ENCODE measurements around the gene MORN3. TPM values are rescaled to one million over a fixed set of nuclear protein-coding genes. Genes with fewer than 3 reads are reported as not detected.
"Not testable (repeated sequence)": the region's sequence is repeated elsewhere in the genome, so short reads cannot be mapped to it uniquely, and the experiment has no call there.

Gene MORN3
- total RNA-seq, 4 donors from 2014 or later = 1.5 to 4.5 (median 2.6) TPM

- Histone ChIP-seq H3K9me3 (no peaks in the 10 kb centered on the region), H3K4me3 (no peak overlapping the region), H3K27ac (no peak overlapping the region), H3K4me1 (peaks cover 3% of the 10 kb centered on the region), H3K27me3 (no peaks in the 10 kb centered on the region), H3K36me3 (no peaks in the 10 kb centered on the region)
- no peak for TF ChIP-seq POLR2A (IDR thresholded peaks at IDR 0.05)
- TF ChIP-seq, protein P1, sequence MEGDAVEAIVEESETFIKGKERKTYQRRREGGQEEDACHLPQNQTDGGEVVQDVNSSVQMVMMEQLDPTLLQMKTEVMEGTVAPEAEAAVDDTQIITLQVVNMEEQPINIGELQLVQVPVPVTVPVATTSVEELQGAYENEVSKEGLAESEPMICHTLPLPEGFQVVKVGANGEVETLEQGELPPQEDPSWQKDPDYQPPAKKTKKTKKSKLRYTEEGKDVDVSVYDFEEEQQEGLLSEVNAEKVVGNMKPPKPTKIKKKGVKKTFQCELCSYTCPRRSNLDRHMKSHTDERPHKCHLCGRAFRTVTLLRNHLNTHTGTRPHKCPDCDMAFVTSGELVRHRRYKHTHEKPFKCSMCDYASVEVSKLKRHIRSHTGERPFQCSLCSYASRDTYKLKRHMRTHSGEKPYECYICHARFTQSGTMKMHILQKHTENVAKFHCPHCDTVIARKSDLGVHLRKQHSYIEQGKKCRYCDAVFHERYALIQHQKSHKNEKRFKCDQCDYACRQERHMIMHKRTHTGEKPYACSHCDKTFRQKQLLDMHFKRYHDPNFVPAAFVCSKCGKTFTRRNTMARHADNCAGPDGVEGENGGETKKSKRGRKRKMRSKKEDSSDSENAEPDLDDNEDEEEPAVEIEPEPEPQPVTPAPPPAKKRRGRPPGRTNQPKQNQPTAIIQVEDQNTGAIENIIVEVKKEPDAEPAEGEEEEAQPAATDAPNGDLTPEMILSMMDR (IDR thresholded peaks at IDR 0.05) = peak in 1 of 2 donors; percentile 77
- no peak for TF ChIP-seq POLR2AphosphoS5 (IDR thresholded peaks at IDR 0.05)
- TF ChIP-seq EP300 (IDR thresholded peaks at IDR 0.05) = no peak
- no peak for DNase-seq (ENCODE audit: low spot score in 2 of 2)
- 43% methylated on average over 9 of the region's 9 CpGs for WGBS
These were observed 27.7 kb upstream of the MORN3 start for GRCh38 chr12:121697093-121697698.

- Histone ChIP-seq H3K4me3 (no peak overlapping the region), H3K27me3 (no peaks in the 10 kb centered on the region), H3K27ac (no peak overlapping the region), H3K36me3 (no peaks in the 10 kb centered on the region), H3K4me1 (peaks cover 3% of the 10 kb centered on the region), H3K9me3 (no peaks in the 10 kb centered on the region)
- WGBS = 75% methylated on average over 7 of the region's 7 CpGs
- DNase-seq (ENCODE audit: low spot score in 2 of 2) = no peak
- TF ChIP-seq EP300 (IDR thresholded peaks at IDR 0.05) (no peak), POLR2A (IDR thresholded peaks at IDR 0.05) (no peak)
These were observed 23.8 kb upstream of the MORN3 start for GRCh38 chr12:121693155-121693687.

GRCh38 chr12:121692744-121693143, 23.3 kb upstream of the MORN3 start:
- H3K27ac ChIP-seq; H3K27me3 ChIP-seq; DNase-seq (ENCODE audit: low spot score in 2 of 2); H3K9me3 ChIP-seq; H3K4me1 ChIP-seq; H3K36me3 ChIP-seq; H3K4me3 ChIP-seq: not testable (repeated sequence)
- WGBS = 74% methylated on average over 3 of the region's 3 CpGs

GRCh38 chr12:121689430-121689829, 20.0 kb upstream of the MORN3 start:
- Histone ChIP-seq H3K4me1 (peaks cover 7% of the 10 kb centered on the region), H3K27ac (no peak overlapping the region), H3K4me3 (no peak overlapping the region), H3K36me3 (no peaks in the 10 kb centered on the region), H3K9me3 (no peaks in the 10 kb centered on the region), H3K27me3 (no peaks in the 10 kb centered on the region)
- 83% methylated on average over 2 of the region's 2 CpGs for WGBS
- no peak for DNase-seq (ENCODE audit: low spot score in 2 of 2)
- TF ChIP-seq EP300 (IDR thresholded peaks at IDR 0.05) (no peak), POLR2AphosphoS5 (IDR thresholded peaks at IDR 0.05) (no peak)
- TF ChIP-seq, protein P1 (IDR thresholded peaks at IDR 0.05) = no peak

- Histone ChIP-seq H3K4me1 (peaks cover 7% of the 10 kb centered on the region), H3K27ac (no peak overlapping the region), H3K9me3 (no peaks in the 10 kb centered on the region), H3K36me3 (no peaks in the 10 kb centered on the region), H3K4me3 (no peak overlapping the region), H3K27me3 (no peaks in the 10 kb centered on the region)
- WGBS = 81% methylated on average over 3 of the region's 3 CpGs
- no peak for DNase-seq (ENCODE audit: low spot score in 2 of 2)
- no peak for TF ChIP-seq EP300 (IDR thresholded peaks at IDR 0.05)
- no peak for TF ChIP-seq POLR2A (IDR thresholded peaks at IDR 0.05)
- TF ChIP-seq, protein P1 (IDR thresholded peaks at IDR 0.05) = no peak
- TF ChIP-seq POLR2AphosphoS5 (IDR thresholded peaks at IDR 0.05) = no peak
These were observed 19.5 kb upstream of the MORN3 start for GRCh38 chr12:121688966-121689365.

- H3K9me3 ChIP-seq; H3K36me3 ChIP-seq; H3K27me3 ChIP-seq; DNase-seq (ENCODE audit: low spot score in 2 of 2); H3K4me3 ChIP-seq; H3K27ac ChIP-seq: not testable (repeated sequence)
- 57% methylated on average over 13 of the region's 13 CpGs for WGBS
- H3K4me1 ChIP-seq = peaks cover 16% of the 10 kb centered on the region
These were observed 10.3 kb upstream of the MORN3 start for GRCh38 chr12:121679661-121680197.

Data from suprapubic skin (tissue), 4 donors.